ENCODE measurements around the gene C17orf58. TPM values are rescaled to one million over a fixed set of nuclear protein-coding genes. Genes with fewer than 3 reads are reported as not detected.
"Not testable (repeated sequence)": the region's sequence is repeated elsewhere in the genome, so short reads cannot be mapped to it uniquely, and the experiment has no call there.

Gene C17orf58
- 15.6 TPM for total RNA-seq (2021; ENCODE audit: unreplicated experiment)
- 10.3 TPM for polyA plus RNA-seq (2012; ENCODE audit: insufficient read length)
- percentile 51 among the genes with signal in this experiment for Bru-seq, nascent RNA
- percentile 65 among the genes with signal in this experiment for BruChase-seq, experiment 1, labeled RNA remaining after a 2-hour chase
- BruChase-seq, experiment 2, labeled RNA remaining after a 6-hour chase, result percentile 76 among the genes with signal in this experiment
- long read RNA-seq, transcript C17orf58-202 (3 exons, 1,082 nt), result major isoform, 9 of 33 reads
- long read RNA-seq, transcript C17orf58-203 (2 exons, 1,654 nt), result minor isoform, 5 of 33 reads
- long read RNA-seq, partial matches to known transcripts, result 9 of 33 reads
- long read RNA-seq, other reads (novel, unspliced or antisense), result 7 of 33 reads

GRCh38 chr17:67996301-67997171, at the start of gene C17orf58:
Gene C17orf58 (minus strand): TSS chr17:67996469. CDS start chr17:67996198, 271 bp downstream.
- Histone ChIP-seq H3K27ac (ENCODE audit: low read length) (peak within 1 kb of the TSS; percentile 63), H3K4me3 (ENCODE audit: low read depth in 2 of 2, low read length in 2 of 2) (peak within 1 kb of the TSS; percentile 50 to 69)
- POLR2A ChIA-PET; intact Hi-C loops (cut with micrococcal nuclease; ENCODE audit: unreplicated experiment); H3K4me1 ChIP-seq (ENCODE audit: control insufficient read depth, insufficient read depth, low read length); H3K9me3 ChIP-seq (ENCODE audit: control insufficient read depth, insufficient read depth, low read depth, low read length); H3K36me3 ChIP-seq (ENCODE audit: control insufficient read depth, insufficient read depth, low read length); H3K27me3 ChIP-seq (ENCODE audit: control insufficient read depth, insufficient read depth, low read length); in situ Hi-C loops (cut with HindIII; ENCODE audit: low pct_unique_long_range_greater_than_20kb, low sequenced_read_pairs); BruUV-seq (replicated peaks); DNase-seq (ENCODE audit: low read depth, low spot score); ATAC-seq: not testable (repeated sequence)
- CTCF ChIA-PET, result interaction anchor here (0.6 kb wide), 1 partner anchor 9 kb away, joined by 3 read pairs; no protein-coding TSS in a partner anchor

- TF ChIP-seq CTCF (IDR thresholded peaks at IDR 0.05) (no peak), SIN3A (IDR thresholded peaks at IDR 0.05; ENCODE audit: borderline replicate concordance, insufficient read depth, low read depth, low read length) (no peak), POLR2AphosphoS5 (IDR thresholded peaks at IDR 0.05; ENCODE audit: low read depth, low read length) (no peak), REST (IDR thresholded peaks at IDR 0.05; ENCODE audit: insufficient read depth in 1 of 2, low read depth in 2 of 2, low read length in 1 of 2) (no peak), TCF7L2 (IDR thresholded peaks at IDR 0.05; ENCODE audit: low read depth, low read length) (no peak)
Observed at GRCh38 chr17:68036304-68037147, 40.3 kb upstream of the C17orf58 start.

More at GRCh38 chr17:68036304-68037147, 40.3 kb upstream of the C17orf58 start:
- H3K27me3 ChIP-seq (ENCODE audit: control insufficient read depth, insufficient read depth, low read length), result no peaks in the 10 kb centered on the region
- in situ Hi-C loops (cut with HindIII; ENCODE audit: low pct_unique_long_range_greater_than_20kb, low sequenced_read_pairs), result no loop called here
- H3K36me3 ChIP-seq (ENCODE audit: control insufficient read depth, insufficient read depth, low read length), result peaks cover 25% of the 10 kb centered on the region
- BruUV-seq (replicated peaks), result TSS peak; percentile 79
- DNase-seq (ENCODE audit: low read depth, low spot score), result no peak
- intact Hi-C loops (cut with micrococcal nuclease; ENCODE audit: unreplicated experiment), result no loop called here
- H3K27ac ChIP-seq (ENCODE audit: low read length), result peak overlapping the region; percentile 81
- H3K9me3 ChIP-seq (ENCODE audit: control insufficient read depth, insufficient read depth, low read depth, low read length), result no peaks in the 10 kb centered on the region
- POLR2A ChIA-PET, result no interaction called here
- H3K4me3 ChIP-seq (ENCODE audit: low read depth in 2 of 2, low read length in 2 of 2), result peak overlapping the region; percentile 67 to 90
- ATAC-seq, result no peak
- CTCF ChIA-PET, result no interaction called here
- peaks cover 6% of the 10 kb centered on the region for H3K4me1 ChIP-seq (ENCODE audit: control insufficient read depth, insufficient read depth, low read length)

Data from Panc1 (cell line).